Measurements from ENCODE around the gene GALNT15.

The GALNT15 gene

DNA sequence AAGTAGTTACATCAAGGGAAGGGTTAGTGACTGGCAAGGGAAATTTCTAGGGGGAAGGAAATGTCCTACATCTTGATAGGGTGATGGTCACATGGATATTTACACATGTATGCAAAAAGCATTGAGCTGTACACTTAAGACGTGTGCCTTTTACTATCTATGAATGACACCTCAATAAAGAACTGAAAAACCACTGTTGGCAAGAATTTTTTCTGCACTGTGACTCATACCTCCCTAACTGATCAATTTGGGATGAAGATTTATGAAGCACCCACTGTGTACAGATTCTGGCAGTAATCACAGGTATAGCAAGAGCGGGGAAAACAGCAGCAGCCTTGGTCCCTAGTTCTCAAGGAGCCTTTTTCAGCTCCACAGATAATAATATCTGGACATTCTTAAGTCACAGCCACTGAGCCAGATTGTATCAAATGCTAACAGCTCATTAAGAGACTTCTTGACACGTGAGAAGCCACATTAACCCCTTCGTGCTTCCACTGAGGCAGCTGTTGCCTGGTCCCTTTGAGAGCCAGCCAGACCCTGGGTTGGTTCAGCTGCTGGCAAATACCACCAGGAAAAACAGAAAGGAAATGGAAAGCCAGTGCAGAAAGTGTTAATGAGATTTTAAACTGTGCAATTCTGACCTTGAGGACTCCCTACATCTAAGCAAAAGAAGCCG, 32.0 kb upstream of the GALNT15 start:
- Histone ChIP-seq H2AFZ (ENCODE audit: low read depth, low read length) (no peak overlapping the region), H3K27me3 (ENCODE audit: low read depth, low read length) (no peaks in the 10 kb centered on the region), H3K4me1 (ENCODE audit: low read length) (no peaks in the 10 kb centered on the region), H3K27ac (ENCODE audit: low read length) (no peak overlapping the region), H3K9ac (ENCODE audit: low read length) (no peak overlapping the region), H3K4me3 (ENCODE audit: low read length) (no peak overlapping the region), H3K9me3 (ENCODE audit: insufficient read depth, low read length) (no peaks in the 10 kb centered on the region), H3K79me2 (ENCODE audit: low read length) (no peaks in the 10 kb centered on the region), H3K36me3 (replicated peaks; ENCODE audit: low read depth, low read length) (no peaks in the 10 kb centered on the region), H4K20me1 (ENCODE audit: insufficient read depth, low read length) (no peaks in the 10 kb centered on the region), H3K4me2 (ENCODE audit: low read length) (no peak overlapping the region)
- TF ChIP-seq, protein P1, sequence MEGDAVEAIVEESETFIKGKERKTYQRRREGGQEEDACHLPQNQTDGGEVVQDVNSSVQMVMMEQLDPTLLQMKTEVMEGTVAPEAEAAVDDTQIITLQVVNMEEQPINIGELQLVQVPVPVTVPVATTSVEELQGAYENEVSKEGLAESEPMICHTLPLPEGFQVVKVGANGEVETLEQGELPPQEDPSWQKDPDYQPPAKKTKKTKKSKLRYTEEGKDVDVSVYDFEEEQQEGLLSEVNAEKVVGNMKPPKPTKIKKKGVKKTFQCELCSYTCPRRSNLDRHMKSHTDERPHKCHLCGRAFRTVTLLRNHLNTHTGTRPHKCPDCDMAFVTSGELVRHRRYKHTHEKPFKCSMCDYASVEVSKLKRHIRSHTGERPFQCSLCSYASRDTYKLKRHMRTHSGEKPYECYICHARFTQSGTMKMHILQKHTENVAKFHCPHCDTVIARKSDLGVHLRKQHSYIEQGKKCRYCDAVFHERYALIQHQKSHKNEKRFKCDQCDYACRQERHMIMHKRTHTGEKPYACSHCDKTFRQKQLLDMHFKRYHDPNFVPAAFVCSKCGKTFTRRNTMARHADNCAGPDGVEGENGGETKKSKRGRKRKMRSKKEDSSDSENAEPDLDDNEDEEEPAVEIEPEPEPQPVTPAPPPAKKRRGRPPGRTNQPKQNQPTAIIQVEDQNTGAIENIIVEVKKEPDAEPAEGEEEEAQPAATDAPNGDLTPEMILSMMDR (IDR thresholded peaks at IDR 0.05; ENCODE audit: low read depth, low read length): no peak
- TF ChIP-seq EZH2phosphoT487 (IDR thresholded peaks at IDR 0.05; ENCODE audit: low read depth): no peak

DNA sequence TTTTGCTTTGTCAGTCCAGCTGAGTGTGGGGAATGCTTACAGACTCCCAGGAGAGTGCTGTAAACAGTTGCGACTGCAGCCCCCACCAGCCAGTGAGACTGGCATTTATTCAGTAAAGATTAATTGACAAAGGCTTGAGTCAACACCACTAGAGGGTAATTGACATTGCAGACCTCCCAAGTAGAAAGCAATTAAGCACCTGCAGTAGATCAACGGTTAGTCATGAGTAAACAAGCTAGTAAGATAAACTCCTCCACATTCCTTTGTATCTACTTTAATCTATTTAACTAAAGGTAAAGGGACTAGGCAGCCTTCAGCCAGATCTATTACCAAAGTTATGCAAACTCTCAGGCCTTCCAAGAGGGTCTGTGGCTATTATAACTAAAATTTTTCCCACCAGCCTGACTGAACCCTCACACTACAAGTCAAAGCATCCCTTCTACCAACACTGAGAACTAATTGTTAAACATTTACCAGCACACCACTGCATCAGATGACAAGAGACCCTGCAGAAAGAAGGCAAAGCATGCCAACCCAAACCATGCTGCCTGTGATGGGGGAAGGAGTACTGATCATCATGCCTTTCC, 30.5 kb upstream of the GALNT15 start:
- no peak for TF ChIP-seq EZH2phosphoT487 (IDR thresholded peaks at IDR 0.05; ENCODE audit: low read depth)
- TF ChIP-seq, protein P1 (IDR thresholded peaks at IDR 0.05; ENCODE audit: low read depth, low read length): no peak
- H3K27me3 ChIP-seq (ENCODE audit: low read depth, low read length): no peaks in the 10 kb centered on the region
- no peaks in the 10 kb centered on the region for H3K4me1 ChIP-seq (ENCODE audit: low read length)
- no peak overlapping the region for H3K4me3 ChIP-seq (ENCODE audit: low read length)
- H2AFZ ChIP-seq (ENCODE audit: low read depth, low read length): no peak overlapping the region
- no peak overlapping the region for H3K4me2 ChIP-seq (ENCODE audit: low read length)
- no peaks in the 10 kb centered on the region for H4K20me1 ChIP-seq (ENCODE audit: insufficient read depth, low read length)
- H3K9me3 ChIP-seq (ENCODE audit: insufficient read depth, low read length): no peaks in the 10 kb centered on the region
- H3K27ac ChIP-seq (ENCODE audit: low read length): no peak overlapping the region
- H3K36me3 ChIP-seq (replicated peaks; ENCODE audit: low read depth, low read length): no peaks in the 10 kb centered on the region
- H3K9ac ChIP-seq (ENCODE audit: low read length): no peak overlapping the region
- no peaks in the 10 kb centered on the region for H3K79me2 ChIP-seq (ENCODE audit: low read length)

DNA sequence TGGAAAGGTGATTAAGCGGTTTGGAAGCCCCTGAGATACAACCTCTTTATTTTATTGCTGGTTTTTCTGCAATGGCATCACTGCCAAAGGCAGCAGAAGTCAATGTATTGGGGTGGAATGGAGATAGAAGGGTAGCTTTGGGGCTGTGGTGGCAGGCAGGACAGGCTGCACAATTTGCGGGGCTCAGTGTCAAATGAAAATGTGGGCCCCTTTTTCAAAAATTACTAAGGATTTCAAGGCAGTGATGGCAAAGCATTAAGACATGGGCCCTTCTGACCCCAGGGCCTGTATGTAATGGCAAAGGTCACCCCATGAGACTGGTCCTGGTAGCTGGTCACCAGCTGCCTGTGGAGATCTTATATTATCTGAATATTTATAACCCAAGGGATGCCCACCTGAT, 29.3 kb upstream of the GALNT15 start:
- Histone ChIP-seq H3K9ac (ENCODE audit: low read length) (no peak overlapping the region), H3K4me3 (ENCODE audit: low read length) (no peak overlapping the region), H4K20me1 (ENCODE audit: insufficient read depth, low read length) (no peaks in the 10 kb centered on the region), H3K79me2 (ENCODE audit: low read length) (no peaks in the 10 kb centered on the region), H3K9me3 (ENCODE audit: insufficient read depth, low read length) (no peaks in the 10 kb centered on the region), H3K36me3 (replicated peaks; ENCODE audit: low read depth, low read length) (no peaks in the 10 kb centered on the region), H3K4me2 (ENCODE audit: low read length) (no peak overlapping the region), H2AFZ (ENCODE audit: low read depth, low read length) (no peak overlapping the region), H3K4me1 (ENCODE audit: low read length) (no peaks in the 10 kb centered on the region), H3K27ac (ENCODE audit: low read length) (no peak overlapping the region), H3K27me3 (ENCODE audit: low read depth, low read length) (no peaks in the 10 kb centered on the region)
- TF ChIP-seq EZH2phosphoT487 (IDR thresholded peaks at IDR 0.05; ENCODE audit: low read depth): no peak
- TF ChIP-seq, protein P1 (IDR thresholded peaks at IDR 0.05; ENCODE audit: low read depth, low read length): no peak

DNA sequence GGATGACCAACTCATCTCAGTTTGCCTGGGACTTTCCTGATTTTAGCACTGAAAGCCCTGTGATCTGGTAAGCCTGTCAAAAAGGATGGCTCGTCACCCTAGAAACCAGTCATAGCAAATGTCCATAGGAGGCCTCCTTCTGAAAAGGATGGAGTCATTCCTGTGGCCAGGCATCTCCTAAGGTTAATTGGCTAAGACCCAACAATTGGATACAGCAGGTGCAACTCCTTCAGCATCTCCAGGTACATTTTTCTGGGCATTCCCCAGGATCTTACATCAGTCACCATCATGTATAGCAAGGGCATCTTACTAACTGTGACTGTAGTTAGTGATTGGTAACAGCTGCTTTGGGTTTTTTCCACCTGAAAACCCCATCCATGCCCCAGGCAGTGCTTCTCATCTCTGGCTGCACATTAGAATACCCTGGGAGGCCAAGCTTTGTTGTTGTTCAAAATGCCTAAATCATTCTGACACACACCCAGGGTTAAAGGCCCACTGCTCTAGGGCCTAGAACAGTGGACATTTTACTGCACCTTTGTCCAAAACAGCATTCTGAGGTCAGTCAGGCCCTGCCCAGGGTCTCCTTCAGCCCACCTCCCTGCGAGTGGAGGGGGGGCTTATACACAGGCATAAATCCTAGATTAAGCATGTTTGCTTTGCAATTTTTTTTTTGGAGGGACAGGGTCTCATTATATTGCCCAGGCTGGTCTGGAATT, 28.3 kb upstream of the GALNT15 start:
- Histone ChIP-seq H3K36me3 (replicated peaks; ENCODE audit: low read depth, low read length) (no peaks in the 10 kb centered on the region), H3K4me1 (ENCODE audit: low read length) (no peaks in the 10 kb centered on the region), H3K9ac (ENCODE audit: low read length) (no peak overlapping the region), H3K79me2 (ENCODE audit: low read length) (no peaks in the 10 kb centered on the region), H3K27me3 (ENCODE audit: low read depth, low read length) (no peaks in the 10 kb centered on the region), H3K9me3 (ENCODE audit: insufficient read depth, low read length) (no peaks in the 10 kb centered on the region), H3K4me2 (ENCODE audit: low read length) (no peak overlapping the region), H4K20me1 (ENCODE audit: insufficient read depth, low read length) (no peaks in the 10 kb centered on the region), H3K4me3 (ENCODE audit: low read length) (no peak overlapping the region), H2AFZ (ENCODE audit: low read depth, low read length) (no peak overlapping the region), H3K27ac (ENCODE audit: low read length) (no peak overlapping the region)
- no peak for TF ChIP-seq EZH2phosphoT487 (IDR thresholded peaks at IDR 0.05; ENCODE audit: low read depth)
- TF ChIP-seq, protein P1 (IDR thresholded peaks at IDR 0.05; ENCODE audit: low read depth, low read length): no peak
